IMR-90 (cell line): ENCODE data around the gene ERC2. TPM values are rescaled to one million over a fixed set of nuclear protein-coding genes. Genes with fewer than 3 reads are reported as not detected.

Experiments
- ATAC-seq: fragments of 200-7000 bp; cut with Tn5 transposase; 2 replicates; pipeline ENCODE4 v1.9.1; 2020; ENCODE audit warnings: low read depth, mild to moderate bottlenecking, moderate library complexity
- BruUV-seq: library from RNA; stranded (reverse); fragments of 400-500 nt; replicated peaks from 2 replicates; lab custom pipeline; 2021; lab: Mats Ljungman, UMichigan
- CTCF ChIA-PET: fragments of 300-600 bp; formaldehyde crosslinking; extraction: SDS; loops from one replicate; lab custom pipeline; 2021; ENCODE audit warnings: antibody characterized with exemption; lab: Yijun Ruan, JAX
- POLR2A ChIA-PET: fragments of 300-600 bp; sonication (Branson Sonifier 250); formaldehyde crosslinking; loops from one replicate; lab custom pipeline; 2022; ENCODE audit warnings: antibody characterized with exemption; ENCODE audit not compliant: unreplicated experiment; lab: Charles Lee
- DNase-seq: peaks from one replicate; pipeline ENCODE4 v3.0.0; 2013
- H2AFZ ChIP-seq: replicated peaks from 2 replicates; pipeline ENCODE3; 2013; ENCODE audit warnings: low read length, mild to moderate bottlenecking; ENCODE audit not compliant: poor library complexity
- H2AK5ac ChIP-seq: 2 replicates; pipeline ENCODE4 v1.6.1; 2013; ENCODE audit warnings: low read depth, low read length, inconsistent platforms
- H2AK9ac ChIP-seq: replicated peaks from 2 replicates; pipeline ENCODE3; 2013; ENCODE audit warnings: mild to moderate bottlenecking, low read depth, low read length, moderate library complexity; ENCODE audit not compliant: poor library complexity
- H2BK120ac ChIP-seq: 2 replicates; pipeline ENCODE4 v1.6.1; 2013; ENCODE audit warnings: low read depth, low read length, inconsistent platforms
- H2BK15ac ChIP-seq: 3 replicates; pipeline ENCODE4 v1.6.1; 2013; ENCODE audit warnings: low read depth, low read length, inconsistent platforms
- H2BK20ac ChIP-seq: 2 replicates; pipeline ENCODE4 v1.6.1; 2013; ENCODE audit warnings: low read depth, mild to moderate bottlenecking, inconsistent platforms, low read length, moderate library complexity
- H2BK5ac ChIP-seq: 2 replicates; pipeline ENCODE4 v1.6.1; 2013; ENCODE audit warnings: mild to moderate bottlenecking, low read depth, low read length, inconsistent platforms; ENCODE audit not compliant: poor library complexity, severe bottlenecking
- H3K14ac ChIP-seq: replicated peaks from 2 replicates; pipeline ENCODE4 v1.6.1; 2013; ENCODE audit warnings: low read depth, low read length, inconsistent platforms
- H3K18ac ChIP-seq: 2 replicates; pipeline ENCODE4 v1.6.1; 2013; ENCODE audit warnings: low read depth, low read length, control low read depth
- H3K23ac ChIP-seq: 2 replicates; pipeline ENCODE4 v1.6.1; 2013; ENCODE audit warnings: low read depth, low read length, inconsistent platforms
- H3K27ac ChIP-seq: 2 replicates; pipeline ENCODE4 v1.5.1; 2013; ENCODE audit warnings: mild to moderate bottlenecking, control low read depth, low read length; ENCODE audit not compliant: insufficient read depth
- H3K27me3 ChIP-seq: 2 replicates; pipeline ENCODE4 v1.6.1; 2013; ENCODE audit warnings: low read length; ENCODE audit not compliant: control insufficient read depth, insufficient read depth
- H3K36me3 ChIP-seq: 2 replicates; pipeline ENCODE4 v1.6.1; 2013; ENCODE audit warnings: low read length, mixed read lengths; ENCODE audit not compliant: control insufficient read depth, insufficient read depth
- H3K4ac ChIP-seq: 2 replicates; pipeline ENCODE4 v1.6.1; 2013; ENCODE audit warnings: low read depth, low read length, inconsistent platforms
- H3K4me1 ChIP-seq: 2 replicates; pipeline ENCODE4 v1.6.1; 2013; ENCODE audit warnings: low read length, mixed read lengths; ENCODE audit not compliant: control insufficient read depth, insufficient read depth
- H3K4me2 ChIP-seq: 2 replicates; pipeline ENCODE4 v1.6.1; 2013; ENCODE audit warnings: low read depth, mild to moderate bottlenecking, control low read depth, low read length, moderate library complexity
- H3K4me3 ChIP-seq: 2 replicates; pipeline ENCODE4 v1.5.1; 2013; ENCODE audit warnings: low read depth, mild to moderate bottlenecking, control low read depth, low read length, moderate library complexity; ENCODE audit not compliant: insufficient read depth
- H3K56ac ChIP-seq: 2 replicates; pipeline ENCODE4 v1.6.1; 2013; ENCODE audit warnings: low read length, inconsistent platforms; ENCODE audit not compliant: insufficient read depth; ENCODE audit errors: extremely low read depth
- H3K79me1 ChIP-seq, 2 experiments: 2 replicates each; pipeline ENCODE4 v1.6.1; 2013; ENCODE audit warnings: low read length in 2 of 2, inconsistent platforms in 1 of 2, low read depth in 1 of 2
- H3K9ac ChIP-seq: 2 replicates; pipeline ENCODE4 v1.6.1; 2013; ENCODE audit warnings: low read depth, low read length, control low read depth
- H3K9me1 ChIP-seq: 2 replicates; pipeline ENCODE4 v1.6.1; 2013; ENCODE audit warnings: low read length, inconsistent platforms; ENCODE audit not compliant: insufficient read depth
- H3K9me3 ChIP-seq: 2 replicates; pipeline ENCODE4 v1.6.1; 2013; ENCODE audit warnings: low read length; ENCODE audit not compliant: control insufficient read depth, insufficient read depth
- H4K20me1 ChIP-seq: 2 replicates; pipeline ENCODE4 v1.6.1; 2013; ENCODE audit warnings: low read length, inconsistent platforms; ENCODE audit not compliant: insufficient read depth
- H4K5ac ChIP-seq: 2 replicates; pipeline ENCODE4 v1.6.1; 2013; ENCODE audit warnings: mild to moderate bottlenecking, low read depth, low read length, control low read depth
- H4K8ac ChIP-seq, 2 experiments: 2 replicates each; pipeline ENCODE4 v1.6.1; 2013; ENCODE audit warnings: low read depth in 2 of 2, low read length in 2 of 2, control low read depth in 1 of 2, inconsistent platforms in 1 of 2
- H4K91ac ChIP-seq: 2 replicates; pipeline ENCODE4 v1.6.1; 2013; ENCODE audit warnings: low read depth, low read length, inconsistent platforms; ENCODE audit not compliant: insufficient read depth
- CHD1 ChIP-seq: IDR thresholded peaks from 2 replicates; pipeline ENCODE4 v1.6.1; 2012; ENCODE audit warnings: low read depth, low read length, improper control_type of control experiment
- CTCF ChIP-seq: conservative IDR thresholded peaks from 2 replicates; pipeline ENCODE4 v1.5.1; 2012; ENCODE audit warnings: mild to moderate bottlenecking, low read depth, low read length, improper control_type of control experiment
- ELK1 ChIP-seq: fragments of 150-350 bp; IDR thresholded peaks from 2 replicates; pipeline ENCODE4 v1.6.1; 2016; ENCODE audit warnings: low read depth, mild to moderate bottlenecking, low read length, moderate library complexity, borderline replicate concordance
- MAFK ChIP-seq: IDR thresholded peaks from 2 replicates; pipeline ENCODE4 v1.6.1; 2012; ENCODE audit warnings: low read depth, low read length, improper control_type of control experiment
- MAZ ChIP-seq: IDR thresholded peaks from 2 replicates; pipeline ENCODE4 v1.6.1; 2012; ENCODE audit warnings: low read depth, mild to moderate bottlenecking, low read length, improper control_type of control experiment, moderate library complexity, borderline replicate concordance
- MXI1 ChIP-seq: IDR thresholded peaks from 2 replicates; pipeline ENCODE4 v1.6.1; 2012; ENCODE audit warnings: low read depth, mild to moderate bottlenecking, low read length, moderate library complexity, borderline replicate concordance
- RCOR1 ChIP-seq: IDR thresholded peaks from 2 replicates; pipeline ENCODE4 v1.6.1; 2012; ENCODE audit warnings: mild to moderate bottlenecking, low read length, improper control_type of control experiment; ENCODE audit not compliant: insufficient replicate concordance
- WGBS, 2 experiments: methylation state at CpG; one replicate each; pipeline versions ENCODE4 v1.1.5 to v1.1.7; 2013; ENCODE audit warnings: missing lambda C conversion rate in 2 of 2; ENCODE audit not compliant: insufficient read length in 1 of 2; ENCODE audit errors: extremely low coverage in 2 of 2; 5-methylcytosine and 5-hydroxymethylcytosine counted together
- dilution Hi-C: fragments of 300-500 bp; cut with HindIII; formaldehyde crosslinking; loops from one replicate; pipeline ENCODE4 v1.14.3; 2018; ENCODE audit warnings: low sequenced_read_pairs; ENCODE audit not compliant: unreplicated experiment
- in situ Hi-C: fragments of 300-500 bp; cut with MboI; formaldehyde crosslinking; loops from 3 replicates; pipeline ENCODE4 v1.14.3; 2019; ENCODE audit warnings: low sequenced_read_pairs, inconsistent platforms, mixed read lengths
- intact Hi-C: fragments of 100-400 bp; cut with micrococcal nuclease; formaldehyde crosslinking; loops from 2 replicates; pipeline ENCODE4 v1.10.0; 2022
- polyA plus RNA-seq, 3 experiments: library from polyadenylated mRNA; depleted of rRNA; stranded (reverse); fragments of >200 nt; gene quantifications; 2 replicates each; pipeline ENCODE4 v1.2.3, GENCODE V29; 2012; ENCODE audit warnings: low replicate concordance in 1 of 3
- total RNA-seq: library from RNA; depleted of rRNA; stranded (reverse); fragments of >200 nt; gene quantifications from 2 replicates; pipeline ENCODE4 v1.2.3, GENCODE V29; 2012
- TF ChIP-seq, protein P1 (sequence below): fragments of 150-350 bp; IDR thresholded peaks from 2 replicates; pipeline ENCODE4 v1.6.1; 2017; ENCODE audit warnings: mild to moderate bottlenecking, antibody characterized with exemption, low read length, low read depth

ERC2 gene
- total and polyA plus RNA-seq, 2 of the 4 experiments (the other 2 are of a cell fraction) = 0.17 to 0.18 TPM

GRCh38 chr3:55912880-55913279, 555.4 kb downstream of the ERC2 start:
- no peaks in the 10 kb centered on the region for H3K36me3 ChIP-seq
- no peak overlapping the region for H3K18ac ChIP-seq
- no peak overlapping the region for H4K5ac ChIP-seq
- H3K4ac ChIP-seq = no peak overlapping the region
- BruUV-seq = no TSS peak
- H3K56ac ChIP-seq = no peak overlapping the region
- H3K9me3 ChIP-seq = no peaks in the 10 kb centered on the region
- DNase-seq = no peak
- no peak overlapping the region for H3K14ac ChIP-seq
- no peak overlapping the region for H3K23ac ChIP-seq
- H3K27me3 ChIP-seq = peaks cover 3% of the 10 kb centered on the region
- no peaks in the 10 kb centered on the region for H4K20me1 ChIP-seq
- no peaks in the 10 kb centered on the region for H3K9me1 ChIP-seq
- dilution Hi-C loops (no loop called here), in situ Hi-C loops (no loop called here), intact Hi-C loops (no loop called here)
- POLR2A ChIA-PET = no interaction called here
- no peak for ATAC-seq
- no peak overlapping the region for H2AK9ac ChIP-seq
- CTCF ChIA-PET = no interaction called here
- H3K4me2 ChIP-seq = no peak overlapping the region
- no peak overlapping the region for H2AFZ ChIP-seq
- H3K27ac ChIP-seq = no peak overlapping the region
- H4K8ac ChIP-seq = no peak overlapping the region
- no peak overlapping the region for H2BK120ac ChIP-seq
- H3K79me1 ChIP-seq = no peaks in the 10 kb centered on the region
- H2BK20ac ChIP-seq = no peak overlapping the region
- no peak overlapping the region for H2BK5ac ChIP-seq
- no peak overlapping the region for H3K4me3 ChIP-seq
- no peak overlapping the region for H2BK15ac ChIP-seq
- WGBS, 2 experiments = no CpG with 5 or more reads among the region's 2 CpGs
- no peak for TF ChIP-seq CHD1
- no peak for TF ChIP-seq MAZ
- no peak for TF ChIP-seq ELK1
- no peak for TF ChIP-seq MAFK
- no peak for TF ChIP-seq MXI1
- TF ChIP-seq, protein P1, sequence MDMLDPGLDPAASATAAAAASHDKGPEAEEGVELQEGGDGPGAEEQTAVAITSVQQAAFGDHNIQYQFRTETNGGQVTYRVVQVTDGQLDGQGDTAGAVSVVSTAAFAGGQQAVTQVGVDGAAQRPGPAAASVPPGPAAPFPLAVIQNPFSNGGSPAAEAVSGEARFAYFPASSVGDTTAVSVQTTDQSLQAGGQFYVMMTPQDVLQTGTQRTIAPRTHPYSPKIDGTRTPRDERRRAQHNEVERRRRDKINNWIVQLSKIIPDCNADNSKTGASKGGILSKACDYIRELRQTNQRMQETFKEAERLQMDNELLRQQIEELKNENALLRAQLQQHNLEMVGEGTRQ = no peak
- TF ChIP-seq RCOR1 = no peak
- no peak for TF ChIP-seq CTCF
- H3K4me1 ChIP-seq = no peaks in the 10 kb centered on the region
- no peak overlapping the region for H2AK5ac ChIP-seq
- H4K91ac ChIP-seq = no peak overlapping the region
- no peak overlapping the region for H3K9ac ChIP-seq
